HCEC 1CT (cell line): ENCODE data around the gene FALEC.

Experiments used
- DNase-seq: peaks from one replicate; pipeline ENCODE4 v3.0.0-alpha.2; 2017

Gene FALEC

DNA sequence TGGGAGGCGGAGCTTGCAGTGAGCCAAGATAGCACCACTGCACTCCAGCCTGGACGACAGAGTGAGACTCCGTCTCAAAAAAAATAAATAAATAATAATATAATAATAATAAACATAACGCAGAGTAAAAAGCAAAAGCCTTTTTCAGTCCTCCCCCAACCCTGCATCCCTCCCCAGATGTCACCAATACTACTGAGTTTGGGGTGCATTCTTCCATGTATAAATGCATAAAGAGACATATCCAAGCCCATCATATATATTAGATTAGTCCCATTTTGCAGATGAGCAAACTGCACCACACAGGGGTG lies 32.7 kb downstream of the FALEC start:
- no peak for DNase-seq

DNA sequence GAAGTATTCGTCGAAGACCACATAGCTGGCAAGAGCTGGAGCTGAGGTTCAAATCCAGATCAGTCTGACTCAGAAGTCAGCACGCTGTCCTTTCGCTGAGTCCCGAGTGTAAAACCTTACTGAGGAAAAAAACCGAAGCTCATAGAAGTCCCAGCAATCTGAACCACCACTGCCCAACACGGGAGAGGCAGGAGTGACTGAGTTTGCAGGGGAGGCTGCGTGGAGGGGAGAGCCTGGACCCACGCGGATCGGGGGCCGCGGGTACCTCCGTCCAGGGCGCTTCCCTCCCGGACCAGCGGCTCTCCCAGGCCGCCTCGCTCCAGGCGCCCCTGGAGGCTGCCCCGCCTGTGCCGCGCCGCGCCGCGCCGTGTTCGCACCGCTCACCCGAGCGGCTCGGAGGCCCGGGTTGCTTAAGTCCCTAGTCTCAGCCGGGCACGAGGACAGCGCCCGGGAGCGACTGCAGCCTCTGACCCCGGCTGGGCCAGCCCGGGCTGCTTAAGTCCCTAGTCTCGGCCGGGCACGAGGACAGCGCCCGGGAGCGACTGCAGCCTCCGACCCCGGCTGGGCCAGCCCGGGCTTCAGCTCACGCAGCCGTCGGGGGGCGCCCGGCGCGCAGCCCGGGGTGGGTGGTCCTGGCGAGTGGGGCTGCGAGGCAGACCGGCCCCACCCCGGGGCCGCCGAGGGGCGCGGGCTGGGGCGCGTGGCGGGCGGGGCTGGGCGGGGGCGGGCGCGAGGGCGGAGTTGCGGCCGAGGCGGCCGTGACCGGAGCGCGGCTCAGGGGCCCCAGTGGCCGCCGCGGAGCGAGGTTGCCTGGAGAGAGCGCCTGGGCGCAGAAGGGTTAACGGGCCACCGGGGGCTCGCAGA lies 33.3 kb downstream of the FALEC start, which contains the start of gene ADAMTSL4:
Gene ADAMTSL4, plus strand, starts transcription at position 777 of the 864 bp plus-strand sequence. CDS start 2,881 bp downstream, outside the sequence.
- peak; percentile 76 for DNase-seq

DNA sequence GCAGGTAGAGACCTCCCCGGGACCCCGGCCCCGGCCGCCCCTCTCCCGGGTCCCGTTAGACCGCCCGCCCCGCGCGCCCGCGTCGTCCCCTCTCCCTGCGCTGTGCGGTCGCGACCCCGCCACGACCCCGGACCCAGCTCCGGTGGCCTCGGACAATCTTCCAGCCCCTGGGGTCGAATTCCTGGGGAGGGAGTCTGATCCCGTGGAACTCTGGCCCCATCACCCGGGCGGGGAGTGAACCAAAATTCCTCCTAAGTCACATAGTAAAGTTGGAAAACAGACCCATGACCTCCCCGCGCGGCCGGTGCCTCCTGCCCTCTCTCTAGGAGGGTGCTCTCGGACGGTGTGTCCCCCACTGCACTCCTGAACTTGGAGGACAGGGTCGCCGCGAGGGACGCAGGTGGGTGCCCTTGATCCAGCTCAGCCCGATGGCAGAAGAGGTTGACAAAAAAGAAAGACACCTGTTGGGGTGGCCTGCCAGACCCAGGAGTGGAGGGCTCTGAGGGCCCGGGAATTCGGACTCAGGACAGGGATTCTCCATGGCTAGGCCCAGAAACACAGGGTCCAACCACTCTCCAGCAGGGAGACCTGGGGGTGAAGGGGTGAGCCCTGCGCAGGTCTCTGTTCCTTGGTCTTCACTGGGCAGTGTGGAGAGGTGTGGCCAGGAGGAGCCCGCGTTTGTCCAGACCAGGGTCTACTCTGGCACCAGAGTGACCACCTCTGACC lies 34.1 kb downstream of the FALEC start:
- no peak for DNase-seq

DNA sequence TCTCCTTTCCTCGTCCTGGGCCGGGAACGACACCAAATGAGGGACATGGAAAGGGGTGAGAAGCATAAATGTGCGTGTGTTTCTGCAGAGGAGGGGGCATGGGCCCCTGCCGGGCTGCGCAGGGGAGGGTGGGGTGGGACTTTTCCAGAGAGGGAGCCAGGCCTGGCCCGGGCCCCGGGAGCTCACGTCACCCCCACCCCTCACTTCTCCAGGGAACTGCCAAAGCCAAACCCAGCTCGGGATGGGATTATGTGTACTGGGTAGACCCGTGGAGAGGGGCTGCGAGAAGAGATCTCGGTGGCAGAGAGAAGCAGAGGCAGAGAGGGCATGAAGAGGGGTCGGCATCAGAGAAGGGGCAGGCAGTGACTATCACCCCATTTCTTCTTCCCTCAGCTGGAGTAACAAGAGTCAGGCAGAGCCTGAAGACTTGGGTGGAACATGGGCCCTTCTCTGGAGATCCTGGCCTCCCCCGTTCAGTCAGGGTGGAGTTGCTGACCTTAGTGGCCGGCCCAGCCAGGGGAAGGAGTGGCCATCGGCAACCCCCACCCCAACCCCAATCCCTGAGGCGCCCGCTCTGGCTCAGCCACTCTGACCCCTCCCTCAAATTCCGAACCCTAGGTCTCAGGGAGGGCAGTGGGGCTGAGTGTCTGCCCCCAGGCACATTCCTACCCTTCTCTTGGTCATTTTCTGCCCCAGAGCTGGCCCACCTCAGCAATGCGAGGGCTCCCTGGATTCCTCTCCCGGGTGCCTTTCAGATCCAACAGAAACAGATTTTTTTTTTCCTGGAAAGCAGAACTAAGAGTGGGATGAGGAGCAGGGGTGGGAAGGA lies 34.9 kb downstream of the FALEC start:
- no peak for DNase-seq

DNA sequence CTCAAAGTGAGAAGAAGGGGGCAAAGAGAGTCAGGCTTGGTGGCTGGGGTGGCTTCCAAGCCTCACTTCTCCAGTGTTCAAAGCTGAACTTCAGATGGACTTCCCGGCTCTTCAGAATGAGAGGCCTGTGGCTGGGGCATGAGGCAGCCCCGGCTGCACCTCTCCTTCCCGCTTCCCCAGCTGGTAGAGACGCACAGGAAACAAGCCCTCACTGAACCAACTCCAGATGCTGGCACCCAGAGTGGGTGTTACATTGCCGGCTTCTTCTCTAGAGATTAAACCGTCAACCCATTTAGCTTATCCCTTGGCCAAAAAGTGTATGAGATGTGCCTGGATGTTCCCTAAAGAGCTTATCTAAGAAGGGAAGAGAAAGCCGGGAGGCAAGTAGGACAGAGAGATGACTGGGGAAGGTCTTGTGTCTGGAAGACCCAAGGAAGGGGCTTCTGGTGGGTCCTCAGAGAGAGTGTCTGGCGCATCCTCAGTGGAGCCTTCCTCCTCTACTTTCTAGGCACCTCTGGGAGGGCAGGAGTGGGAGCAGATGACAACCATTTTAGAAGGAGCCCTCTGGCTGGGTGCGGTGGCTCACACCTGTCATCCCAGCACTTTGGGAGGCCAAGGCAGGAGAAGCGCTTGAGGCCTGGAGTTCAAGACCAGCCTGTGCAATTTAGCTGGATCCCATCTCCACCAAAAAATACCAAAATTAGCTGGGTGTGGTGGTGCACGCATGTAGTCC lies 35.7 kb downstream of the FALEC start:
- DNase-seq = no peak

DNA sequence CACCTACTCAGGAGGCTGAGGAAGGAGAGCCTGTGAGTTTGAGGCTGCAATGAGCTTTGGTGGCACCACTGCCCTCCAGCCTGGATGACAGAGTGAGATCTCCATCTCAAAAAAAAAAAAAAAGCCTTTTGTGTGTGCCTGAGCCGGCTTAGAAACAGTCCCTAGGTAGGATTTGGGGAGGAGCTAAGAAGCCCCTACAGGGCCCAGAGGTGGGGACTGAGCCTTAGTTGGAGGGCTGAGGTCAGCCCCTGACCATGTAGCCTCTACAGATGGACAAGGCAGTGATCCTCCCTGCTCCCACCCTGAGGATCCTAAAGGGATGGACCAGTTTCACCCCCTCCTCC lies 36.2 kb downstream of the FALEC start:
- DNase-seq = no peak

DNA sequence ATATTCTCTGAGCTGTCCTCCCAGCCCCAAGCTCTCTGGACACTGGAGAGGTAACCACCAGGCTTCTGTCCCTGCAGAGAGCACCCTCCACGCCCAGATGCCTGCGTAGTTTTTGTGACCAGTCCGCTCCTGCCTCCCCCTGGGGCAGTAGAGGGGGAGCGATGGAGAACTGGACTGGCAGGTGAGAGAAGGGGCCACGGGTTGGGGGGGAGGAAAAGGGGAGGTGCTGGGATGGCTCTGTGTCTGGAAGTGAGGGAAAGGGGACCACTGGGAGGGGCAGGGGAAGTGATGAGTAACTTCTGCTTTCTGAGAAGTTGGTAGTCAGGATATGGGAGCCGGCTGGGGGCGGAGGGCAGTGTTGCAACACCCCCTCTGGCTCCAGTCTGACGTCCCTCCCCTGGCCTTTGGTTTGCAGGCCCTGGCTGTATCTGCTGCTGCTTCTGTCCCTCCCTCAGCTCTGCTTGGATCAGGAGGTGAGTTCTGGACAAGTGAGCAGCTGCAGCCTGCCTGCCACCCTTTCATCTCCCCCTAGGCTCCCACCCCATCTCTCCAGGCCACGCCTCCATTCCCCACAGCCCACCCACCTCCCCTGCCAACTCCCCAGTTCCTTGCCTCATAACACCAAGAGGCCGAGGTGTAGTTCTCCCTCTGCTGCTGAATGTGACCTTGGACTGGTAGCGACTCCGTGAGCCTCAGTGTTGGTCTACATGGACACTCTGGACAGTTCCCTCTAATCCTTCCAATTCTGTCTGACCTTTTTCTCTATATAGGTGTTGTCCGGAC lies 36.8 kb downstream of the FALEC start:
- peak; percentile 88 for DNase-seq

DNA sequence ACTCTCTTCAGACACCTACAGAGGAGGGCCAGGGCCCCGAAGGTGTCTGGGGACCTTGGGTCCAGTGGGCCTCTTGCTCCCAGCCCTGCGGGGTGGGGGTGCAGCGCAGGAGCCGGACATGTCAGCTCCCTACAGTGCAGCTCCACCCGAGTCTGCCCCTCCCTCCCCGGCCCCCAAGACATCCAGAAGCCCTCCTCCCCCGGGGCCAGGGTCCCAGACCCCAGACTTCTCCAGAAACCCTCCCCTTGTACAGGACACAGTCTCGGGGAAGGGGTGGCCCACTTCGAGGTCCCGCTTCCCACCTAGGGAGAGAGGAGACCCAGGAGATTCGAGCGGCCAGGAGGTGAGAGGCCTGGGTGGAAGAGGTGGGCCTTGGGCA lies 37.3 kb downstream of the FALEC start:
- DNase-seq = no peak

DNA sequence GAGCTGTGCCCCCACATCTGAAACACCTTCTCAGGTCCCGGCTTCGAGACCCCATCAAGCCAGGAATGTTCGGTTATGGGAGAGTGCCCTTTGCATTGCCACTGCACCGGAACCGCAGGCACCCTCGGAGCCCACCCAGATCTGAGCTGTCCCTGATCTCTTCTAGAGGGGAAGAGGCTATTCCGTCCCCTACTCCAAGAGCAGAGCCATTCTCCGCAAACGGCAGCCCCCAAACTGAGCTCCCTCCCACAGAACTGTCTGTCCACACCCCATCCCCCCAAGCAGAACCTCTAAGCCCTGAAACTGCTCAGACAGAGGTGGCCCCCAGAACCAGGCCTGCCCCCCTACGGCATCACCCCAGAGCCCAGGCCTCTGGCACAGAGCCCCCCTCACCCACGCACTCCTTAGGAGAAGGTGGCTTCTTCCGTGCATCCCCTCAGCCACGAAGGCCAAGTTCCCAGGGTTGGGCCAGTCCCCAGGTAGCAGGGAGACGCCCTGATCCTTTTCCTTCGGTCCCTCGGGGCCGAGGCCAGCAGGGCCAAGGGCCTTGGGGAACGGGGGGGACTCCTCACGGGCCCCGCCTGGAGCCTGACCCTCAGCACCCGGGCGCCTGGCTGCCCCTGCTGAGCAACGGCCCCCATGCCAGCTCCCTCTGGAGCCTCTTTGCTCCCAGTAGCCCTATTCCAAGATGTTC lies 38.0 kb downstream of the FALEC start:
- no peak for DNase-seq

DNA sequence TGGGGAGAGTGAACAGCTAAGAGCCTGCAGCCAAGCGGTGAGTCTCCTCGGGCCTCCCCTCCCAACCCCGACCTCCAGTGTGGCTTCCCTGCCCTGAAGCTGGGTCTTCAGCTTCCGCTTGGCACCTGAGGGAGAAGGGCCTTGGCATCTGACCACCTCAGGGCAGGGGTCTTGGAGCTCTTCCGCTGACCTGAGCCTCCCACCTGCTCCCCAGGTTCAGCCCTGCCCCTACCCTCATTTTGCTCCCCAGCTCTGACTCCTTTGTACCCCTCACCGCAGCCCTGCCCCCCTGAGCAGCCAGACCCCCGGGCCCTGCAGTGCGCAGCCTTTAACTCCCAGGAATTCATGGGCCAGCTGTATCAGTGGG lies 38.5 kb downstream of the FALEC start:
- no peak for DNase-seq

DNA sequence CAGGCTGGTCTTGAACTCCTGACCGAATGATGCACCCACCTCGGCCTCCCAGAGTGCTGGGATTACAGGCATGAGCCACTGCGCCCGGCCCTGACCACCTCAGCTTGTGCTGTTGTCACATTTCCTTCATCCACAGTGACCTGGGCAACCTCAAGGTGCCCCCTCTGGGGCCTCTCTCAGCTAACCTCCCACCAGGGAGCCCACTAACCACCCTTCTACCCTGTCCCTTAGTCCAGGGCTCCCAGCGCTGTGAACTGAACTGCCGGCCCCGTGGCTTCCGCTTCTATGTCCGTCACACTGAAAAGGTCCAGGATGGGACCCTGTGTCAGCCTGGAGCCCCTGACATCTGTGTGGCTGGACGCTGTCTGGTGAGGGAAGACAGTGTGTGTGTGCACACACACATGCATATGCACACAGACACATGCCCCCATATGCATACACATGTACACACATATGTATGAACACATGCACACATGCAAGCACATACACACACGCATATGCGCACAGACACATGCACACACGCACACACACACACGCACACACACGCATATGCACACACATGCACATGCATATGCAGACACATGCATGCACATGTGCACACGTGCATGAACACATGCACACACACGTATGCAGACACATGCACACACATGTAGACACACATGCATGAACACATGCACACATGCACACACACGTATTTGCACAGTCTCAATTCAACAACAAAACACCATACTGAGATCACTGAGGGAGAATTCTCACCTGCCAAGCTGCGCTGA lies 39.8 kb downstream of the FALEC start:
- DNase-seq = no peak

DNA sequence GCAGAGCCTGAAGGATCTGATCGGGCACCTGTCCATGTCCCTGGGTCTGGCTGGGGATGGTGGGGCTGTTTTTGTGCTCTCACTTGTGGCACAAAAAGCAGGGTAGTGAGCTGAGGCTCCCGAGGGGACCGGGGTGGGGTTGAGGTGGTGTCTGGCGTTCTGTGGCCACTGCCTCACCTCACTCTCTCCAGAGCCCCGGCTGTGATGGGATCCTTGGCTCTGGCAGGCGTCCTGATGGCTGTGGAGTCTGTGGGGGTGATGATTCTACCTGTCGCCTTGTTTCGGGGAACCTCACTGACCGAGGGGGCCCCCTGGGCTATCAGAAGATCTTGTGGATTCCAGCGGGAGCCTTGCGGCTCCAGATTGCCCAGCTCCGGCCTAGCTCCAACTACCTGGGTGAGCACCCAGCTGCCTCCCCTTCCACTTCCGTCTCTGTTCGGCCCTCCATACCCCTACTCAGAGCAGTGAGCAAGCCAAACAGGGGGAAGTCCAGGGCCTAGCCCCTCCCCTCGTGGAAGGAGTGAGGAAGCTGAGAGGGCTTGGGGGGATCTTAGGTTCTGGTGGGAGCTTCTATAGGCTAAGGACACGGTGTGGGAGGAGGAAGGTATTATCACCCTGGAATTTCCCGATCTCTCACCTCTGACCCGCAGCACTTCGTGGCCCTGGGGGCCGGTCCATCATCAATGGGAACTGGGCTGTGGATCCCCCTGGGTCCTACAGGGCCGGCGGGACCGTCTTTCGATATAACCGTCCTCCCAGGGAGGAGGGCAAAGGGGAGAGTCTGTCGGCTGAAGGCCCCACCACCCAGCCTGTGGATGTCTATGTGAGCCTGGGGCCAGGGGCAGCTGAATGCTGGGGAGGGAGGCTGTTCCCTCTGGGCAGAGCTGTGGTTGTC lies 40.7 kb downstream of the FALEC start:
- no peak for DNase-seq

DNA sequence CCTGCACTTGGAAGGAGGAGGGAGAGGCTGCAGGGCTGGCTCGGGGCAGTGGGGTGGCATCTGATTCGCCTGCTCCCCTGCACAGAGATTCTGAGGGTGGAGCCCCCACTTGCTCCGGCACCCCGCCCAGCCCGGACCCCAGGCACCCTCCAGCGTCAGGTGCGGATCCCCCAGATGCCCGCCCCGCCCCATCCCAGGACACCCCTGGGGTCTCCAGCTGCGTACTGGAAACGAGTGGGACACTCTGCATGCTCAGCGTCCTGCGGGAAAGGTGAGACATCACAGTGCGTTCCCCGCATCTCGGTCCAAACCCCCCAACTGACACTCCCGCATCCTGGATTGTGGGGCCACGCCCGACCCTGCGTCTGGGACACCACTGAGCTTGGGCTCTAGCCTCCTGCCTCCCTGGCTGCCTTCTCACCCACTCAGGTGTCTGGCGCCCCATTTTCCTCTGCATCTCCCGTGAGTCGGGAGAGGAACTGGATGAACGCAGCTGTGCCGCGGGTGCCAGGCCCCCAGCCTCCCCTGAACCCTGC lies 41.6 kb downstream of the FALEC start:
- no peak for DNase-seq

DNA sequence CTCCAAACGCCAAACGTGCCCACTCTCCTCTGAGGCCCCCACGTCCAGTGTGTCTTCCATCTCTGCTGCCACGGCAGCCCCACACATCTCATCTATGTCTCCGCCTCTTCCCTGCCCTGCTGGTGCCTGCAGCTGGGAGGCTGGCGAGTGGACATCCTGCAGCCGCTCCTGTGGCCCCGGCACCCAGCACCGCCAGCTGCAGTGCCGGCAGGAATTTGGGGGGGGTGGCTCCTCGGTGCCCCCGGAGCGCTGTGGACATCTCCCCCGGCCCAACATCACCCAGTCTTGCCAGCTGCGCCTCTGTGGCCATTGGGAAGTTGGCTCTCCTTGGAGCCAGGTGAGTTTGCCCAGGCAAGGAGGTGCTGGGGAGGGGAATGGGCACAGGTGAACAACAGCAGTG lies 42.3 kb downstream of the FALEC start:
- no peak for DNase-seq

DNA sequence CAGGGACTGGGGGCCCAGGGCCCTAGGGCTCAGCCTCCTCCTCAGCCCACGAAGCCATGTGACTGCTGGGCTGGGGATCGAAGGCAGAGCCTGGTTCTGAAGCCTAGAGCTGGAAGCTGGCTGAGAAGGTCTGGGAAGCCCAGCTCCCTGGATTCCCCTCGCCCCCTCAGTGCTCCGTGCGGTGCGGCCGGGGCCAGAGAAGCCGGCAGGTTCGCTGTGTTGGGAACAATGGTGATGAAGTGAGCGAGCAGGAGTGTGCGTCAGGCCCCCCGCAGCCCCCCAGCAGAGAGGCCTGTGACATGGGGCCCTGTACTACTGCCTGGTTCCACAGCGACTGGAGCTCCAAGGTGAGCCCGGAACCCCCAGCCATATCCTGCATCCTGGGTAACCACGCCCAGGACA lies 42.8 kb downstream of the FALEC start:
- no peak for DNase-seq

DNA sequence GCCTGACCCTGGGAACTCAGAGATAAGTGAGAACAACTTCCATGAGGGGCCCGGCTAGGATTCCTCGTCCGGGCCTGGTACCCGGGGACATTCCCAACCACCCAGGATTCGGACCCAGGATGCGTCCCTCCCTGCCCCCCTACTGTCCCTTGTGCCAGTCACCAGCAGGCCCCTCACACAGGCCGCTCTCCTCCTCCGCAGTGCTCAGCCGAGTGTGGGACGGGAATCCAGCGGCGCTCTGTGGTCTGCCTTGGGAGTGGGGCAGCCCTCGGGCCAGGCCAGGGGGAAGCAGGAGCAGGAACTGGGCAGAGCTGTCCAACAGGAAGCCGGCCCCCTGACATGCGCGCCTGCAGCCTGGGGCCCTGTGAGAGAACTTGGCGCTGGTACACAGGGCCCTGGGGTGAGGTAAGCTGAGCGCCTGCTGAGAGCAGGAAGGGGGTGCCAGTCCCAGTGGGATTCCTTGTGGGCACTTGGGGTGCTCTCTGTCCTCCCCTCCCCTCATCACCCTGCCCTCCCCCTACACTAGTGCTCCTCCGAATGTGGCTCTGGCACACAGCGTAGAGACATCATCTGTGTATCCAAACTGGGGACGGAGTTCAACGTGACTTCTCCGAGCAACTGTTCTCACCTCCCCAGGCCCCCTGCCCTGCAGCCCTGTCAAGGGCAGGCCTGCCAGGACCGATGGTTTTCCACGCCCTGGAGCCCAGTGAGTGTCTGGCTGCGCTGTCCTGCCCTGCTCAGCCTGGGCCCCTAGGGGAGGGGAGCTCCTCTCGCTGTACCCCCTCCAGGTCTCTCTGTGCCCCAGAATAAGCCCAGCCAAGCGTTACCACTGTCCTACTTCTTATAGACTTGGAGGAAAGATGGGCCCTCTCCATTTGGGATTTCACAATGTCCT lies 43.5 kb downstream of the FALEC start:
- DNase-seq = no peak

DNA sequence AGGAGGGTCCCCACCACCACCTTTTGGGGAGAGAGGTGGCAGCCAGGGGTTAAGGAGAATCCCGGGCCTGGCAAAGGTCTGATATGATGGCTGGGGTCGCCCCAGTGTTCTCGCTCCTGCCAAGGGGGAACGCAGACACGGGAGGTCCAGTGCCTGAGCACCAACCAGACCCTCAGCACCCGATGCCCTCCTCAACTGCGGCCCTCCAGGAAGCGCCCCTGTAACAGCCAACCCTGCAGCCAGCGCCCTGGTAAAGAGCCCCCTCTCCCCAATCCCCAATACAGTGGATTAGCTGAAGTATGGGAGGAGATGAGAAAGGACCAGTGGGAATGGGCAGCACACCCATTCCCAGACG lies 44.1 kb downstream of the FALEC start:
- DNase-seq = no peak

DNA sequence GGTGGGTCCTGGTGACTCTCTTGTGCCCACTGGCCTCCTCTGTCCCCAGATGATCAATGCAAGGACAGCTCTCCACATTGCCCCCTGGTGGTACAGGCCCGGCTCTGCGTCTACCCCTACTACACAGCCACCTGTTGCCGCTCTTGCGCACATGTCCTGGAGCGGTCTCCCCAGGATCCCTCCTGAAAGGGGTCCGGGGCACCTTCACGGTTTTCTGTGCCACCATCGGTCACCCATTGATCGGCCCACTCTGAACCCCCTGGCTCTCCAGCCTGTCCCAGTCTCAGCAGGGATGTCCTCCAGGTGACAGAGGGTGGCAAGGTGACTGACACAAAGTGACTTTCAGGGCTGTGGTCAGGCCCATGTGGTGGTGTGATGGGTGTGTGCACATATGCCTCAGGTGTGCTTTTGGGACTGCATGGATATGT lies 44.5 kb downstream of the FALEC start:
- DNase-seq = no peak
